ENCODE results near the gene VOPP1. TPM values are rescaled to one million over a fixed set of nuclear protein-coding genes. Genes with fewer than 3 reads are reported as not detected.

The VOPP1 gene
- total and polyA plus RNA-seq, 2 of the 13 experiments (the other 11 are each of a cell fraction or from before 2014, with no cell fraction given): 21.8 to 55.3 TPM

DNA sequence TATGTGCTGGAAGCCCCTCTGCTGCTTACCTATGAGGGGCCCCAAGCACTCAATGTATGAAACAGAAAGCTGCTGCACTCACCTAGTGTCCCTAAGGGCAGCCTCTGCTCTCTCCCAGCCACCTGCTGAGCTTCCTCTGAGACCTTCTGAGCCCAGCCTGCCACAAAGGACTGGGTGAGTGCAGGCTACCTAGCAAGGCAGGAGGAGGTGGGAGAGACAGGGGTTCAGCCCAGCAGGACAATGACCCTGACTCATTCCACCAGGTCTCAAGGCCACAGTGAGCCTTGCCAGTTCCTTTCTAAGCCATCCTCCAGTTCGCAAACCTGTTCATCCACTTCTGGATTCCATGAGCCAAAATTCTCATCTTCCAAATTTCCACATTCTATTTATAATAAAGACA lies 16.3 kb downstream of the VOPP1 start:
- POLR2A ChIA-PET: no interaction called here
- Histone ChIP-seq H3K9ac (ENCODE audit: insufficient read depth, low read depth, low read length) (no peak overlapping the region), H3K27me3 (ENCODE audit: control insufficient read depth in 1 of 2, insufficient read depth in 2 of 2, low read length in 2 of 2) (no peaks in the 10 kb centered on the region), H3K9me3 (ENCODE audit: low read length) (no peaks in the 10 kb centered on the region), H3K4me1 (ENCODE audit: insufficient read depth, low read length) (peaks cover 38% of the 10 kb centered on the region), H3K4me3 (replicated peaks in 1 of 3; ENCODE audit: insufficient read depth in 1 of 3, low read depth in 2 of 3, low read length in 3 of 3) (no peak overlapping the region), H2AFZ (ENCODE audit: low read length) (no peak overlapping the region), H4K20me1 (ENCODE audit: insufficient read depth, low read length) (peaks cover 4% of the 10 kb centered on the region; the same call in 1 of the 2 replicates), H3K4me2 (ENCODE audit: low read depth, low read length) (no peak overlapping the region), H3K27ac (ENCODE audit: extremely low read length, insufficient read depth, low read length) (no peak overlapping the region), H3K36me3 (replicated peaks in 1 of 2; ENCODE audit: control insufficient read depth in 1 of 2, insufficient read depth in 2 of 2, low read length in 2 of 2) (no peaks in the 10 kb centered on the region; a peak in 1 of 5 replicates), H3K79me2 (ENCODE audit: insufficient read depth, low read length) (peaks cover 72% of the 10 kb centered on the region)
- intact Hi-C loops (cut with micrococcal nuclease; ENCODE audit: unreplicated experiment) (no loop called here), in situ Hi-C loops (cut with HindIII; ENCODE audit: extremely low pct_ligation_motif_present, low pct_unique_long_range_greater_than_20kb) (no loop called here)
- DNase-seq (ENCODE audit: low spot score): no peak
- peak; percentile 62 for TF ChIP-seq RBM22 (optimal IDR thresholded peaks at IDR 0.05; ENCODE audit: low read length)
- no peak for TF ChIP-seq HMG20B (CRISPR knock-in tag; conservative IDR thresholded peaks at IDR 0.05)
- no peak for TF ChIP-seq ZKSCAN1 (IDR thresholded peaks at IDR 0.05; ENCODE audit: low read length)
- no peak for TF ChIP-seq ZNF512B (CRISPR knock-in tag; IDR thresholded peaks at IDR 0.05; ENCODE audit: borderline replicate concordance)
- TF ChIP-seq HOXD1 (CRISPR knock-in tag; IDR thresholded peaks at IDR 0.05): no peak
- TF ChIP-seq, protein P1, sequence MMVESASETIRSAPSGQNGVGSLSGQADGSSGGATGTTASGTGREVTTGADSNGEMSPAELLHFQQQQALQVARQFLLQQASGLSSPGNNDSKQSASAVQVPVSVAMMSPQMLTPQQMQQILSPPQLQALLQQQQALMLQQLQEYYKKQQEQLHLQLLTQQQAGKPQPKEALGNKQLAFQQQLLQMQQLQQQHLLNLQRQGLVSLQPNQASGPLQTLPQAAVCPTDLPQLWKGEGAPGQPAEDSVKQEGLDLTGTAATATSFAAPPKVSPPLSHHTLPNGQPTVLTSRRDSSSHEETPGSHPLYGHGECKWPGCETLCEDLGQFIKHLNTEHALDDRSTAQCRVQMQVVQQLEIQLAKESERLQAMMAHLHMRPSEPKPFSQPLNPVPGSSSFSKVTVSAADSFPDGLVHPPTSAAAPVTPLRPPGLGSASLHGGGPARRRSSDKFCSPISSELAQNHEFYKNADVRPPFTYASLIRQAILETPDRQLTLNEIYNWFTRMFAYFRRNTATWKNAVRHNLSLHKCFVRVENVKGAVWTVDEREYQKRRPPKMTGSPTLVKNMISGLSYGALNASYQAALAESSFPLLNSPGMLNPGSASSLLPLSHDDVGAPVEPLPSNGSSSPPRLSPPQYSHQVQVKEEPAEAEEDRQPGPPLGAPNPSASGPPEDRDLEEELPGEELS (CRISPR knock-in tag; IDR thresholded peaks at IDR 0.05): no peak
- no peak for FAIRE-seq
- peak; percentile 74 for ATAC-seq
- BruUV-seq (replicated peaks): no TSS peak
- WGBS (ENCODE audit: low lambda C conversion rate): 93% methylated on average over 1 of the region's 1 CpG
- CTCF ChIA-PET (ENCODE audit: low intra/inter-chr PET ratio, low total read pairs): no interaction called here

All from HepG2 (cell line).